Neural progenitor cell (in vitro differentiated cells): ENCODE results near the gene SYNRG.

Experiments used
- EZH2 ChIP-seq: fragments of 200-600 bp; sonication (generic); IDR thresholded peaks from 2 replicates; pipeline ENCODE4 v1.6.1; 2017; ENCODE audit warnings: antibody characterized with exemption, mild to moderate bottlenecking, moderate library complexity
- EZH2phosphoT487 ChIP-seq: fragments of 200-600 bp; sonication (generic); IDR thresholded peaks from 2 replicates; pipeline ENCODE4 v1.6.1; 2017; ENCODE audit warnings: antibody characterized with exemption
- TF ChIP-seq, protein P1 (sequence below): fragments of 200-600 bp; sonication (generic); IDR thresholded peaks from 2 replicates; pipeline ENCODE4 v1.5.1; 2017; ENCODE audit warnings: antibody characterized with exemption, mild to moderate bottlenecking

DNA sequence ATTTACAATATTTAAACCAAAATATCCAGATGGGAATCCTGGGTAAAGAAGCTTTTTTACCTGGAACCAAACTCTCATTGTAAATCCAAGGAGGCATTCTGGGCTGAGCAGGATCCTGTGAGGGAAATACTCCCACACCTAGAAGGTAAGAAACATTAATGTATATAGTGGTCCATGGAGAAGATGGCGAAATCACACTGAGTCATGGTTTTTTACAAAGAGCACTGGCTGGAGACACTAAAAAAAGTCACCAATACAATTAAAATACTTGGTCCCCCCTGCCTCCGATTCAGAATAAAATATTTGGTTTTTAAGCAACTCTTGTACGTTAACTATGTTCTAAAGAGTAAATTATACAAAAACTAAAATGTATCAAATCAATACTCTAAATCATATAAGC lies 32.9 kb downstream of the SYNRG start:
- no peak for TF ChIP-seq EZH2
- no peak for TF ChIP-seq EZH2phosphoT487
- TF ChIP-seq, protein P1, sequence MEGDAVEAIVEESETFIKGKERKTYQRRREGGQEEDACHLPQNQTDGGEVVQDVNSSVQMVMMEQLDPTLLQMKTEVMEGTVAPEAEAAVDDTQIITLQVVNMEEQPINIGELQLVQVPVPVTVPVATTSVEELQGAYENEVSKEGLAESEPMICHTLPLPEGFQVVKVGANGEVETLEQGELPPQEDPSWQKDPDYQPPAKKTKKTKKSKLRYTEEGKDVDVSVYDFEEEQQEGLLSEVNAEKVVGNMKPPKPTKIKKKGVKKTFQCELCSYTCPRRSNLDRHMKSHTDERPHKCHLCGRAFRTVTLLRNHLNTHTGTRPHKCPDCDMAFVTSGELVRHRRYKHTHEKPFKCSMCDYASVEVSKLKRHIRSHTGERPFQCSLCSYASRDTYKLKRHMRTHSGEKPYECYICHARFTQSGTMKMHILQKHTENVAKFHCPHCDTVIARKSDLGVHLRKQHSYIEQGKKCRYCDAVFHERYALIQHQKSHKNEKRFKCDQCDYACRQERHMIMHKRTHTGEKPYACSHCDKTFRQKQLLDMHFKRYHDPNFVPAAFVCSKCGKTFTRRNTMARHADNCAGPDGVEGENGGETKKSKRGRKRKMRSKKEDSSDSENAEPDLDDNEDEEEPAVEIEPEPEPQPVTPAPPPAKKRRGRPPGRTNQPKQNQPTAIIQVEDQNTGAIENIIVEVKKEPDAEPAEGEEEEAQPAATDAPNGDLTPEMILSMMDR: no peak
